AG08395 (cell line): Measurements from ENCODE around the gene SLC37A2.

ENCODE experiments used
- DNase-seq: peaks from one replicate; pipeline ENCODE4 v3.0.0; 2012; ENCODE audit warnings: mixed read lengths, low spot score

The SLC37A2 gene

DNA sequence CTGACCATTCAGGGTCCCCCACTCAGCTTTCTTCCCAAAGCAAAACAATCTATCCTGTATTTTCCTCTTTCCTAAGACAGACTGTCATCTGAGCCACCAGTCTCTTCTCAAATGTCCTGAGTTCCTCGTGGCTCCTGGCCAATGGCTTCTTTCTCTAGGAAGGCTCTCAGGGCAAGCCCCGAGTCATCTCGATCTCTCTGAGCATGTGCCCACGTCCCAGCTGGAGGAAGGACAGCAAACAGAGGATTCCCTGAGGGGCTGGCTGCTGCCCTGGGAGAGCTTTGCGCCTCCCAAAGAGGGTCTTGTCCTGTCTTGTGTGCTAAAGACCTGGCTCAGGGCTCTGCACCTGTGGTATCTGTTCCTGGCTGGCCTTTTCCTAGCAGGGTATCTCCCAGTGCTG, 8.3 kb downstream of the SLC37A2 start:
- no peak for DNase-seq

DNA sequence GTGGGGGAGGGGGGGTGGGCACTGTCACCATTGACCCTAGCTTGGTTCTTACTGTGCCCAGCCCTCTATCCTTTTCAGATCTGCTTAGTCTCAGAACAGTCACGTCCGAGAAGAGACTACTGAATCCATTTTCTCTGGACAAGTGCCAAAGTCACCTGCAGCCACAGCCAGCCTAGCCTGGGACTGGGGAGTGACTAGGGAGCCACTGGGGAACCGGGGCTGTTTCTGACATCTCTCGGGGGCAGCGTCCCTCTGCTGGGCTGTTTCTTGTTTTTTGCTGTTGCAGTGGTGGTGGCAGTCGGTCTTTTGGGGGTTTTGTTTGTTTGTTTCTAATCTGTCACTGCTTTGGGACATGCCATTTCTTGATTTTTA, 8.7 kb downstream of the SLC37A2 start:
- no peak for DNase-seq

DNA sequence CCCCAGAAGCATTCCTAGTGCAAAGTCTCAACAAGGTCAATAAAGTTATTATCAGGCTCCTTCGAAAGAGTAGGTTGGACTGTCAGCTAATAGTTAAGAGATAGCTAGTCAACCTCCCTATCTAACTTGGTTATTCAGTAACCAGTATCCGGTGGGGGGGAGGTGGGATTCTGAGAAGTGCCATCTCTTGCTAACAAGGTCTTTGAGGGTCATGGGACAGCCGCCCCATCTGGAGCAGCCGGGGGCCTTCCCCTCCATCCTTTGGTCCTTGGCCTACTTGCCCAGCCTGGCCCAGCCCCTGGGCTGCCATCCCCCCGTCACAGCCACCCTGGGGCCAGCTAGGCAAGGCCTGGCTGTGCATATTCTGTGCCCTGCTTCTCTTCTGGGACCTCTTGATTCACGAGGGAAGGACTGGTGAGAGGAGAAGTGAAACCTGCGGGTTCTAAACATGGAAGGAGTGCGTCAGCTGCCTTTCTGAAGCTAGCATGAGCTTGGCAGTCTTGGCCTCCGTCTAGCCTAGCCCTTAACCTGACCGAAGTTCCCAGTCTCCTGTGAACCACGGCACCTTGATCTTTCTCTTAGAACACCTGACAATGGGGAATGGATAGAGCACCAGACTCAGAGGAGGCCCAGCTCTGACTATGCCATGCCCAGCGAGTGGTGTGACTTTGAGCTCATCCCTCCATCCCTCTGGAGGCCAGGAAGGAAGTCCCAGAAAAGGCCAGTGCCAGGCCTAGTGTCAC, 9.3 kb downstream of the SLC37A2 start:
- DNase-seq, result no peak

DNA sequence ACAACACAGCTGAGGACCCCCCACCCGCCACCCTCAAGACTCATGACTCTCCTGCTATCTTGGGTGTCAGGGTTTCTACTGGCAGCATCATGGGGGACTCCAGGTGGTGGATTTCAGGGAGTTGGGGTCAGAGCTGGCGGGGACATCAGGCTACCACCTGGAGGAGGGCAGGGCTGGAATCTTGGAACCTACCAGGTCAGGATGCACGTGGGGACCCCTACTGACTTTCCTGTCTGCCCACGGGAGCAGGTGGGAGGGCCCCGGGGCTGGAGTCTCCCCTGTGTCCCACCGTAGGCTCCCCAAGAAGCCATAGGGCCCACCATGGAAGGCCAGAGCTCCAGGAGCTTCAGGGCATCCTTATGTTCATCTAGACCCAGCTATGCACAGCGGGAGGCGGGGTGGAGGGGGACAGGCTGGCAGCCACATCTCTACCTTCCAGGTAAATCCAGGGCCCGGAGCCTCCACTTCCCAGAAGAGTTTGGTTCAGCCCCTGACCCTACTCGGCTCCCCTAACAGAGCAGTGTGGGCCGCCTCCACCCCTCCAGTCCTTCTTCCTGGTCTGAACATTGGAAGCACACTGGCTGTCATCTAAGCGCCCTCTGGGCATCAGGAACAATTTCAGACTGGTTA, 10.0 kb downstream of the SLC37A2 start:
- no peak for DNase-seq

DNA sequence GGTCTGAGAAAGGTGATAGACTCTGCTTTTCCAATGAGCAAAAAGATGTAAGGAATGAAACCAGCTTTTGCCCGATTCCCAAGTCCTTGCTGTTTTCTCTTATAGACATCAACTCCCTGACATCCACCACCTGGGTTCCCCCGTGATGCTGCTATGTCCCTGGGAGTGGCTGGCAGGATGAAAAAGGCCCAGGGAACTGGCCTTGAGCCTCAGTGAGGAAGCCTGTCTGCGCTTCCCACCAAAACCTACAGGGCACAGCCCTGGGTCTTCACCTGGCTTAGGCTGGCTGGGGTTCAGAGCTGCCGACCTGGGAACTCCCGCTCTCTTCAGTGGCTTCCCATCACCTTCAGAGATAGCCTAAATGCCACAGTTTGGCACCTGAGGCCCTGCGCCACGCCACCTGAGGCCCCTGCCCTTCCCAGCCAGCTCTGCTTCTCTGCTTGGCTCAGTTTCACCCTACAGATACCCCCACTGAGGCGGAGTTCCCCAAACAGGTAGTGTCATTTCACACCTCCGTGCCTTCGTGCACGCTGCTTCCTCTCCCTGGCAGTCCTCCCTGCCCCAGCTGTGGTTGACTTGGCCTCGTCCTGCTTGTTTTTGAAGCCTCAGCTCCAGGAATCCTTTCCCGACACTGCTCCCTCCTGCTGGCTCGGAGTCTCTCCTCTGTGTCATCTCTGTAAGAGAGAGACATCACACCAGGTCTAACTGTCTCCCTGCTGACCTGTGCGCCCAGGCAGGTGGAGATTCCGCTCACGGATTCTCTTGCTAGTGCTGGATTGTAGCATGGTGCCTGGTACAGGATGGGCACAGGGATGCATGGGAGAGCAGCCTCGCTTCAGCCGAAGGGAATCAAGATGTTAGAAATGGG, 10.7 kb downstream of the SLC37A2 start:
- DNase-seq, result no peak

DNA sequence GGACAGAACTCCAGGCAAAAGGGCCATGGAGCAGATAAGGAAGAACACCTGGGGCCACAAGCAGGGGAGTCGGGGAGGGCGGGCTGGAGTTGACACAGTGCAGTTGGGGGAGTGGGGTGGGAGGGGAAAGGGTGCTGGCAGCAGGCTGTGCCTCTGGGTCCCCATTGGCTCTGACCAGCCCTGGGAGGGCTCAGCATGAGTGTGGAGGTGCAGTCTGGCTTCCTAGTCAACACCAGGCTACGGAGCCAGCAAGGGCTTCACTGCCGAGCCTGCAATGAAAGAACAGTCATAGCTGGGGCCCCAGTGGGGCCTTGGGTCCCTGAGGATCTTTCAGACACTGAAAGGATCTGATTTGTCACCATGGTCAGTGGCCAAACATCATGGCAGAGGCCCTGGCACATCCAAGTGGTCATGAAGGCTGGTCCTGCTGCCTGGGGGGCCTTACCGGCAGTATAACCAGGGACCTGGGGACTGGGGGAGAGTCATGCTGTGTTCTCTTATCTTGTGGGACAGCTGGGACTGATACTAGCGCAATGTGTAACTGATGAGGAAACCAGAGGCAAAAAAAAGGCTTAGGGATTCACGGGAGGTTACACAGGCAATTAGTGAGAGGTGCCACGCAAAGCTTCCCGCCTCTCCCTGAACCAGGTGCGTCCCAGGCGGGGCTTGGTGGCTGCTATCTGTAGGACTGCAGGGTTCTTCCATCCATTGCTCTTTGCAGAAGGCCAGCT, 11.6 kb downstream of the SLC37A2 start:
- no peak for DNase-seq

DNA sequence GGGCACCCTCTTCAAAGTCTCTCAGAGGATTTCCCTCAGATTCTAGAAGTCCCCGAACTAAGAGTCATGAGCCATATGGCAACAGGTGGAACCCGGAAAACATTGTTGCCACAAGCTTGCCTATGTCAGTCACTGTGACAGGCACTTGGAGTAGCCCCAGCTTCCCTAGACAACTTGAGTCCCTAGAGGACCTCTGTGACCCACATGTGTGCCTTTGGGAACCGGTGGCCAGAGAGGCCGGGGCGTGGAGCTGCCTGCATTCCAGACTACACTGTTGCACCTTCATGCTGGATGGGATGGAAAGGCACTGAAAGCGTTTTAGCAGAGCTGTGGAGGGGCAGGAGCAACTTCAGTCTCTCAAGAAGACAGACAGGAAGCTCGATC, 12.1 kb downstream of the SLC37A2 start:
- DNase-seq, result no peak

DNA sequence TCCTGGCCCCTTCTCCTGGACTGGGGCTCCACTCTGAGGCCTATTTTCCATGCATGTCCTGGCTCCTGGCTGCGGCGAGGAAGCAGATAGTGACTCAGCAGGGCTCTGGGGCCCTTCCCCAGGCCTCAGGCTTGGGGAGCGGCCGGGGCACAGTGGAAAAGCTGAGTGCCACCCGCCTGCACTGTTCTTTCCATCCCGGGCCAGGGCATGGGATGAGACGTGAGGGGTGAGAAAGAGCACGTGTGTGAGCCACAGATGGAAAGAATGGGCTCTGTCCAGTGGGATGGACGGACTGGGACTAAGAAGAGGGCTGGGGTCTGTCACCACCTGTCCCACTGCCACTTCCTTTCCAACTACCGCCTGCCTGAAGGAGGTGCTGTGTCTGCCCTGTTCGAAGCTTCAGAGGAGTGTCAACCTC, 12.8 kb downstream of the SLC37A2 start:
- no peak for DNase-seq

DNA sequence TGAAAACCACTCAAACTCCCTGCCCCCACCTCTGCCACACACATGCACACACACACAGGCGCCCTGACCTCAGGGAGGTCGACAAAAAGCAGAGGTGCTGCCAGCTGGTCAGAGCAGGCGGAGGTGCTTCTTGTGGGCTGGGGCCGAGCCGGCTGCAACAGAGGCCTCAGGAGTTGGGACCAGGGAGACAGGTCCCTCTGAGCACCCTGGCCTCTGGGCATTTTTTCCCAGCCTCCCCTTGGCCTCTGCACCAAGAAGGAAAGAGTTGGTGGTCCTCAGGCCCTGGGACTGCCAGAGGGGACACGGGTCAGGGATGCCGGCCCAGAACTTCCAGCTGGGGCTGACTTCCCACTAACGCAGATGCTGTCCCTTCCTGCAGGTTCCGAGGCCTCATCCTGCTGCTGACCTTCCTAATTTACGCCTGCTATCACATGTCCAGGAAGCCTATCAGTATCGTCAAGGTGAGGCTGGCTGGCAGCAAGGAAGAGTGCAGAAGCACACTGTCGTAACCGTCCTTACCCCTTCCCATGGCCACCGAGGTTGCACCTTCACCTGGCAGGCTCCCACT, 13.4 kb downstream of the SLC37A2 start:
- no peak for DNase-seq

DNA sequence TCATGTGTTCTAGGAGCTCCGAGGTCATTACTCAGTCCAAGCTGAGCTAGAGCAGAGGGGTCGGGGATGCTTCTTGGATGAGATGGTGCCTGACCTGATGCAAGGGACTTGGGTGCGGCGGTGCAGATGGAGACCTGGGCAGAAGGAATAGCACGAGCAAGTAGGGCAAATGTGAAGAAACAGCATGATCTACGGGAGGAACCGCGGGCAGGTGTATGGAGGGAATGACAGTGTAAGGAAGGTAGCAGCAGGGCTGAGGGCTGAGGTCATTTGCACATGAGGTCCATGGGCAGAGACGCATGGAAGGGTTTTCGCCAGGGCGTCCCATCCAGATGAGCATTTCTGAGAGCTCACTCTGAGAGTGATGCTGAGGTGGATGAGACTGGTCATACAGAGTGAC, 14.9 kb downstream of the SLC37A2 start:
- DNase-seq, result no peak

DNA sequence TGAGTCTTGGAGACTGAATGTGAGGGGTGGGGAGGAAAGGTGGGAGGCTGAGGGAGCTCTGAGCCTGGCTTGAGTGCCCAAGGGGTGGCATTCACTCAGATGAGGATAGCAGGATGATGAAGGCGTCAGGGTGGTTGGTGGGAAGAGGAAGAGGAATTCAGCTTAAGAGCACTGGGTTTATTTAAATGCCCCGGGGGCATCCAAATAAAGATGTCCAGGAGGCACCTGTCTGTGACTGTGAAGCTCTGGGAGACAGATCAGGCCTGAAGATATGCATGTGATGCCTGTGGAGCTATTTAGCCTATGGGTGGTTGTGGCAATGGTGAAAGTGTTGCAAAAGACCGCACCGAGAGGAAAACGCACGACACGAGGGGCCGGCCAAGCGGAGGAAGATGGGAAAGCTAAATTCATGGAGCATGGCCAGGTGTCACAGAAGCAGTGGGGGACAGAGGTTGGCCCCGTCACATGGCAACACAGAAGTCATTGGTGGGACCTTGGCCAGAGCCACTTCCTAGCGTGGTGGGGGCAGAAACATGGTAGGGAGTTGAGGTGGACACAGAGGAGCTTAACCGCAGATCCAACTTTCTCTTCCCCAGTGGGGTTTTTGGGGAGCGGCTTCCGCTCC, 15.5 kb downstream of the SLC37A2 start:
- DNase-seq, result no peak

DNA sequence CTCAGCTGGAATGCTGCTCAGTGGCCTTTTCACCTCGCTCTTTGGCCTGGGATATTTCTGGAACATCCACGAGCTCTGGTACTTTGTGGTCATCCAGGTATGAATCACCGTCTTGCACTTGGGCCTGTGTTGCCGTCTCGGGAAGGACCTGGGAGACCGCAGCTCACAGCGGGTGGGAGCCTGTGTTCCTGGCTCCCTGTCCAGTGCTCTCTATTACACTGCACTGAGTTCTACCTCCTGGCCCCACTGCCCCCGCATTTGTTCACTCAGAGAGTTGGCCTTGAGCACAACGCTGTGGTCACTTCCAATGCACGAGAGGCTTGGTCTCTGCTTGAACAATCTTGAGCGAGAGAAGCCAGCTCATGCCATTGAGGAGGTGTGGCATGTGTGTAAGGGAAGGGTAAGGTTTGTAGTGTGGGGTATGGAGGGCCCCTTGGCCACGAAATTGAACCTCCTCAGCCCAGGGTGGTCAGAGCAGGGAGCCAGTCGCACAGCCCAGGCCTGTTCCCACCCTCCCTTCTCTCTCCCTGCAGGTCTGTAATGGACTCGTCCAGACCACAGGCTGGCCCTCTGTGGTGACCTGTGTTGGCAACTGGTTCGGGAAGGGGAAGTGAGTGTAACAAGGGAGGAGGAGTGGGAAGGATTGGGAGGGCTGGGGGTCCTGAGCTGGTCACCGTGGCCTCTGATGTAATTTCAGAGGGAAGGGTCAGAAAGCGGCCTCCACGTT, 16.2 kb downstream of the SLC37A2 start:
- DNase-seq, result no peak

DNA sequence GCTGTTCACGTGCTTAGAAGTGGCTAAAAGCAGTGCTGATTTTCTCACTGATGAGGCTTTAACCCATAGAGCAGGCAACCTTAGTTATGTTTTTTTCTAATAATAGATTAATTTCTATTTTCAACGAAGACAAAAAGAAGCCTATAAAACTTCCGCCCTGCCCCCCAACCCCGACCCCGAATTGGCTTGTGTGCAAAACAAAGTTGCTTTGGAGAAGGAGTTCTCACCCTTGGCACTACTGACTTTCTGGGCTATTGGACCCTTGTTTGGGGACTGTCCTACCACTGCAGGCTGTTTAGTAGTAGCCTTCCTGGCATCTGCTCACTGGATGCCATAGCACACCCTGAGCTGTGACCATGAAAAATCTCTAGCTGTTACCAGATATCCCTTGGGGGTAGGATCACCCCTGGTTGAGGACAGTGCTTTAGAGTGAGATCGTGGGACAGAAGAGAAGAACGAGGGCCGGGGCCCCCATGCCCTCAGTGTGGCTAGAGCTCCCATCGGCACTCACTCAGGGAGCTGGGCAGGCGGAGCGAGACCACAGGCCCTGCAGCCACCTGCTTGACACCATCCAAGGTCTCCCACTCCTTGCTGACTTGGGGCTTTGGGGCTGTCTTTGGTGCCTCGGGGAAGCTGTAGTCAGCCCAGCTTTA, 16.9 kb downstream of the SLC37A2 start:
- DNase-seq, result no peak

DNA sequence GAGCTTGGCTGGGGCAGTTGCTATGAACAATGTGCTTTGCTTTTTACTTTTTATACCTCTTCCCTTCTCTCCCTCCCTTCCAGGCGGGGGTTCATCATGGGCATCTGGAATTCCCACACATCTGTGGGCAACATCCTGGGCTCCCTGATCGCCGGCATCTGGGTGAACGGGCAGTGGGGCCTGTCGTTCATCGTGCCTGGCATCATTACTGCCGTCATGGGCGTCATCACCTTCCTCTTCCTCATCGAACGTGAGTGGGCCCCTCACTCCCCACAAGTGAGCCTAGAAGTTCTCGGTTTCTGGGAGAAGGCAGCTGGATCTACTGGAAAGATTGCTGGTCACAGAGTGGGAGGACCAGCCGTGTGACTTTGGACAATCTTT, 17.4 kb downstream of the SLC37A2 start:
- no peak for DNase-seq

DNA sequence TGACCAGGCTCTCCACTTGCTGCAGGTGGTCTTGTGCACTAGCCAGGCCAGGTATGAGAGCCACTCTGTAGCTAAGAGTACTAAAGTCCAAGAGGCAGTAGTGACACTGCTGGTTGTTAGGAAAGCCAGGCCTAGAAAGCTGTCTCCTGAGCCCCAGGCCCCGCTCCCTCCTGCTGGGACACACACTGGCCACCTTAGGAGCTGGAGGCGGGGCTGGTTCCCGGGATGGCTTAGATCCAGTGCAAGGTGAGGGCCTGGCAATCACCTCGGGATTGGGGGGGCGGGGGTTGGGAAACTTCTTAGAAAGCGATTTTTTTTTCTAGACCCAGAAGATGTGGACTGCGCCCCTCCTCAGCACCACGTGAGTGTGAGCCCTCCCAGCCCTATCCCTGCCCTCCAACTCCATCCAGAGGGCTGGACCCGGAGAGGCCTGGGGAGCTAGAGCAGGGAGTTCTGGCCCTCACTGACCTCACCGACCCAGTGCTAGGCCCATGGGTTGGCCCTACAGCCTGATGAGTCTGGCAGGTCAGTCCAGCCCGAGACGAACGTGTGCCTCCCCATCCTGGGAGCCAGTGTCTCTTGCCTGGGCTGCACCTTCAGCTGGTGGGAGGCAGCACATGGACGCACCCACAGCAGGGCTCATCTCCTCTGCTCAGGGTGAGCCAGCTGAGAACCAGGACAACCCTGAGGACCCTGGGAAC, 18.1 kb downstream of the SLC37A2 start:
- DNase-seq, result no peak

DNA sequence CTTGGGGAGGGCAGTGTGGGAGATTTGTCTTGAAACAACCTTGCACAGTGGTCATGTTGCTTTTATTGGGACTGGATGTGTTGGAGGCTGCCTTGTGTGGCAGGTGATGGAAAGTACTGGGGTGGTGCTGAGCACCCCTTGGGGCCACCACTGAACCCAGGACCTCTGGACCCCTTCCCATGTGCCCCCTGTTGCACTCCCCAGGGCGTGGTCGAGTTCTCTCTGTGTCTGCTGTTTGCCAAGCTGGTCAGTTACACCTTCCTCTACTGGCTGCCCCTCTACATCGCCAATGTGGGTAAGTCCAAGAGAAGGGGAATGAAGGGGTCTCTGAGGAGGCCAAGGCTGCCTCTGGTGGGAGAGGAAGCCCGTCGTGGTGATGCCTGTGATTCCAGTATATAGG, 18.9 kb downstream of the SLC37A2 start:
- DNase-seq, result no peak

DNA sequence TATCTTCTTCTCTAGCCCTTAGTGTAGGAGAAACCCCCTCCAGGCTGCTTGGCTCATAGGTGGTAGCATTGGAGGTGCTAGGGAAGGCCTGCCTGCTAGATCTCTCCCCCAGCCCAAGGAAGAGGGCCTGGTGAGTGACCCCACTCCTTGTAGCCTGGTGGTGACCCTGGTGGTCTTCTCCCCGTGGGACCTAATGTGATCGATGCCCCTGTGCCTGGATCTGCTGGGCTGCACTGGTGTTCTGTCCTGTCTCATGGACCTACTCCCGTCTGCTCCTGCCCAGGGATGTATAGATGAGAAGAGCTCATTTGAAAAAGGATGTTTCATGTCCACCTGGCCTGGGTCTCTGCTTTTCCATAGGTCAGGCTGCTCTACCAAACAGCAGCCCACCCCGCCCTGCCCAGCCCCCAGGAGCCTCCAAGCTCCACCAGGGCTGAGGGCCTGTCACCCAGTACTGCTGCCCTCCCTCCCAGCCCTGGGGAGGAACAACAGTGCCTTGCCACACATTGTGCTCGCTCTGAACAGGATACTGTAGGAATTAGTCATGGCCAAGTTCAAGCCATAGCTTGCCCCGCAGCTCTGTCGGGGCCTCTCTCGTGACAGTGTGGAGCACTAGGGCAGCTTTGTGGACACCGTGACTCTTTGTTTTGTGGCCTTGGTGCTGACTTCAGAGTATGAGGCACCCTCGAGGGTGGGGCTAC, 19.7 kb downstream of the SLC37A2 start:
- DNase-seq, result peak; percentile 66

DNA sequence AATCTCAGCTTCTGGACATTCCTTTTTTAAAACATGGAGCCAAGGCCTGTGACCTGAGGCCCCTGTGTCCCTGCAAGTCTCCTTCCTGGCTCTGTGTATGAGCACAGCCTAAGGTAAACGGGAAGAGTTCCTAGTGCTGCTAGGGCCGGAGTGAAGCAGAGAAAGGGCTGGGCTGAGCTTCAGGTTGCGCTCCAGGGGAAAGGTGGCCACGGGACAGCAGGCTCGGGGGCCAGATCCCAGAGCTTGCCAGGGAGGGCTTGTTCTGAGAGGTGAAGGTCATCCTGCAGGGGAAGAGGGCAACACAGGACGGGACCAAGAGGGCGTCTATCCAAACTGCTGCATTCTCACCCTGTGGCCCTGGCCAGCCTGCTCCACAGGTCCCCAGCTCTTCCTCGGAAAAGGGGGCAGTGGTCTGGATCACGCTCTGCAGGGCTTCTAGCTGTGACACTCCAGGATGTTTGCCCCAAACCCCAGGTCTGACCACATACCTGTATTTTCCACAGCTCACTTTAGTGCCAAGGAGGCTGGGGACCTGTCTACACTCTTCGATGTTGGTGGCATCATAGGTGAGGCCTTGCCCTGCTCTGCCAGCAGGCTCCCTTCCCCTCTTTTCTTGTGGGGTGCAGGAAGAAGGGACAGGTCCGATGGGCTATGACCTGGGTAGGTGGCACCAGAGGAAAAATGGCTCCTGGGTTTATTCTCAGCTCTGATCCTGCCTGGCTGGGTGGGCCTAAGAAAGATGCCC, 20.4 kb downstream of the SLC37A2 start:
- DNase-seq, result no peak

DNA sequence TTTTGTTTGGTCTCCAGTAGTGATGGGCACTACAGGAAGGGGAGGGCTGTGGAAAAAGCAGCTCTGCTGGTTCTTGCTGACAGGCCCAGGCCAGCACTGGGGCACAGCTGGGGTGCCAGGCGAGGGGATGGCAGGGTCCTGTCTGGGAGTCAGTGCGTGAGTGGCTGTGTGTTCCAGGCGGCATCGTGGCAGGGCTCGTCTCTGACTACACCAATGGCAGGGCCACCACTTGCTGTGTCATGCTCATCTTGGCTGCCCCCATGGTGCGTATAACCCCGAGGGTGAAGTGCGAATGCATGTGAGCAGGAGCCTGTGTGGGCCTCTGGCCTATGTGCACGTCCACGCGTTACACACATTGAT, 20.9 kb downstream of the SLC37A2 start:
- no peak for DNase-seq
